ENCODE results near the gene ATP11A.
A peak's percentile ranks its signal among the peaks of the same experiment; 100 is the strongest.

Gene ATP11A

DNA sequence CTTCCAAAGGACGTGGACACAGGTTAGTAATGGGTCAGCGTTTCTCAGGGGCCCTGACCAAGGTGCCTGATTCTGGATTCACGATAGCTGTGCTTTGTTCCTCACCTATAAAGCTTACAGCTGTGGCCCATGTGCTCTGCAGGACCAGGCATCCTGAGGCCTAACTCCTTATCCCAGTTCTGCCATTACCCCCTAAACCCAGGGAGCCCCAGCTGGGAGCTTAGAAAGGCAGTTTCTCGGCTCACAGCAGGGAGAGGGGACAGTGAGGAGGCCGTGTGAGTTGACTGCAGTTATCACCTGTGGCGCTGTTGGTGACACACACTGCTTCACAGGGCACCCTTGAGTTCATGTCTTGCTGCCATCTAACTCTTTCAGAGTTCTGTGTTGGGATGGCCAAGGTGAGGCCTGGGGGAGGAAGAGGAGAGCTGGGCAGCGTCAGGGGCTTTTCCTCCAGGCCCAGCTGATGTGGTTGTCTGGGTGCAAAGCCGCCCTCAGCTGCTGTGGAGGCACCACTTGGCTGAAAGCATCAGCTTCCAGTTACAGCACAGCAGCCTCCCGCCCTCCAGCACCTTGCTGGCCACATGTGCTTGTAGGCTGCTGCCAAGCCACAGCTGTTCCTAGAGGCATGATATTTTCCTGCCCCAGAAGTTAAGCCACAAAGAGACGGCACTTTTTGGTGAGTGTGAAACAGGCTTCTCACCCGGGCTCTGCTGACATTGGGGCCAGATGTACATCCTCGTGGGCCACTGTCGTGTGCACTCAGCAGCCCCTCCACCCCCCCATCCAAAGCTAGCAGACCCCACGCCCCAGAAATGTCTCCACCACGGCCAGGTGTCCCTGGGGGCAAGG, 179.6 kb downstream of the ATP11A start:
- no peak for DNase-seq

DNA sequence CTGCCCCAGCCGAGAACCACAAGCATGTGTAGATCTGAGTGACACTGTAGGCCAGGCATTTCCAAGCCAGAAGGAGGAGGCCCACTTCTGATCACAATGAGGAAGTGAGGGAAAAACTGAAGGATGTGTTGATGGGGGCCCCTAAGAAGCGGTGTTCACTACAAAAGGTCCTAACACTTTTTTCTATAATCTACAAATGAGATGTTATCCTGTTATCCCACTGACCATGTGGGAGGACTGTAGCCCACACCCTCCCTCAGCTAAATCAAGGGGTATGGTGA, 180.2 kb downstream of the ATP11A start:
- DNase-seq: no peak

DNA sequence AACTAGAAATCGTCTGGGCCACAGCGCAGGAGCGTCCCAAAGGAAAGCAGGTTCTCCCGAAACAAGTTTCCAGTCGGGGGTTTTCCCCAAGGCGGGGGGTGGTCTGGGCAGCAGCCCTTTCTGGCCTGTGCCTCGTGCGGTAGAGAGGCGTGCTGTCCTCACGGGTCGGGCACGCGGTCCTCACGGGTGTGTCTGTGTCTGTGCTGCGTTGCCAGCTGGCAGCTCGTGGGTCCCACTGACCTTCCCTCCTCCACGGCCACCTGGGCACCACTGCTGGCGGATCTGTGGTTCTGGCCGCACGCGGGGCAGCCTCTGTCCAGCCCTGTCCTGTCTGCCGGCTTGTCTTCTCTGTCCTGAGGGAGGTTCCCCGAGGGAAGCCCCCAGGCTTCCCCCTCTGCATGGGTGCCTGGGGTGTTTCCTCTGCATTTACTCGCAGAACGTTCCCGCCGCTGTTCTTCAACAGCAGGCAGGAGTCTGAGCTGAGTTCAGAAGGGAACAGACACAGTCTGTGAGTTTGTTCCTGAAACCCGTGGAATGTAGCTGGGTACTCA, 181.0 kb downstream of the ATP11A start:
- DNase-seq: no peak

DNA sequence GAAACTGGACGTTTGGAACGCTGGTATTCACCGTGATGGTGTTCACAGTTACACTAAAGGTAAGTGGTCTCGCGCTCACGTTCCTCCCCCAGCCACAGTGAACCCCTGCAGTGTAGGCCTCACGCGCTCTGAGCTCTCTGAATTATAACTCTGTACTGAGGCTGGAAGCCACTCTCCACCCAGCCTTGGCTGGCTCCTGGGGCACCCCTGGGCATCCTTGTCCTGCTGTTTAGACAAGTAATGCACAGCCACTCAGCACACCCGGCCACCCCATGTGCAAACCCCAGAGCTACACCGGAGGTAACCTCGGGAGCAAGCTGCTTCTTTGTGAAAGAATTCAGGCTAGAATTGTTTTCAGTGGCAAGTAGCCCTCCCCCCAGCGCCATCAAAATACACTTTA, 181.9 kb downstream of the ATP11A start:
- no peak for DNase-seq

DNA sequence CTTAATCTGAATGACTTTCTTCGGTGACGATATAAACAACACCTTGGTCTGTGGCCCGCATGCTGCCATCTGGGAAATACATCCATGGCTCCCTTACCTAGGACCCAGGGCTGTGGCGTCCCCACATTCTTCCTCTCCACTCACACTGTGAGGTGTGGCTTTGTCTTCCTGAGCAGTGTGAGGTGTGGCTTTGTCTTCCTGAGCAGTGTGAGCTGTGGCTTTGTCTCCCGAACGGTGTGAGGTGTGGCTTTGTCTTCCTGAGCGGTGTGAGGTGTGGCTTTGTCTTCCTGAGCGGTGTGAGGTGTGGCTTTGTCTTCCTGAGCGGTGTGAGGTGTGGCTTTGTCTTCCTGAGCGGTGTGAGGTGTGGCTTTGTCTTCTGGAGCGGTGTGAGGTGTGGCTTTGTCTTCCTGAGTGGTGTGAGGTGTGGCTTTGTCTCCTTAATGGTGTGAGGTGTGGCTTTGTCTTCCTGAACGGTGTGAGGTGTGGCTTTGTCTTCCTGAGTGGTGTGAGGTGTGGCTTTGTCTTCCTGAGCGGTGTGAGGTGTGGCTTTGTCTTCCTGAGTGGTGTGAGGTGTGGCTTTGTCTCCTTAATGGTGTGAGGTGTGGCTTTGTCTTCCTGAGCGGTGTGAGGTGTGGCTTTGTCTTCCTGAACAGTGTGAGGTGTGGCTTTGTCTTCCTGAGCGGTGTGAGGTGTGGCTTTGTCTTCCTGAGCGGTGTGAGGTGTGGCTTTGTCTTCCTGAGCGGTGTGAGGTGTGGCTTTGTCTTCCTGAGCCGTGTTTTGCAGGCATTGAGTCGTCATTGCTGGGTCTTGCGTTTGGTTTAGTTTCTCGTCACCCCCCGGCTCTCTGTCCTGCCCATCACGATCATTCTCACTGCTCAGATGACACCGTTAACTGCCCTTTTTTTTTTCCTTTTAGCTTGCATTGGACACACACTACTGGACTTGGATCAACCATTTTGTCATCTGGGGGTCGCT, 183.1 kb downstream of the ATP11A start:
- peak; percentile 77 for DNase-seq

DNA sequence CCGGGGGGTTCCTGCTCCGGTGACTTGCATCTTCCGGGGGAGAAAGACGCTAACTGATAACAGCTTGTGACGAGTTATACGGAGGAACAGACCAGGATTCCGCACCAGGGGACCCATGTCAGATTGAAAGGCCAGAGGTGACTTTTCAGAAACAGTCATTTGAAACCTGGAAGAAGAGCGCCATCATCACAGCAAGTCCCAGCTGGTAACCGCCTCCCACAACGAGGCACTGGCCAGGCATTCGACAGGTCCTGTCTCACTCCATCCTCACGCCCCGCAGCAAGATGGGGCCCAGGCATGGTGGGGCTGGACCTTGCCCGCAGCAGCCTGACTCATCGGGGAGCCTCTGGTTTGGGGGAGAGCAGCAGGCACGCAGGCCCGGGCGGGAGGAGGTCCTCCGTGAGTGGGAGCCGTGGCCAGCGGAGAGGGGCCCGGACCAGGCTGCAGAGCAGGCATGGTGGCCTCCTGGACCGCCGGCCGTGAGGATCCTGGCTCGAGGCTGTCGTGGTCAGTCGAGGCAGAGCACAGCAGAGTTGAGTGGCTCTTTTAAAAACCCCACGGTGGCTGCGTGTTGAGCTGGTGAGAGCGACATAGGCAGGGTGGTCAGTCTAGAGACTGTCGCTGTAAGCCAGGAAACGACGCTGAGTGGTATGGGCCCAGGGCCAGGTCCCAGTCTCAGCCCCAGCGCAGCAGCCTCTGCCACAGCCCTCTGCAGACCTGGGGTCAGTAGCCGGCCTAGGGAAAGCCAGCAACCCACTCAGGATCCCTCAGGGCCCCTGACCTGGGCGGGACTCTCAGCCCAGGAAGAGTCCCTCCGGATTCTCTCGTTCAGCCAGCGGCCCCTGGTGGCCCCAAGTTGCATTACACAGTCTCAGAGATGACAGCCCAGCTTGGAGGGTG, 184.3 kb downstream of the ATP11A start:
- peak; percentile 80 for DNase-seq

DNA sequence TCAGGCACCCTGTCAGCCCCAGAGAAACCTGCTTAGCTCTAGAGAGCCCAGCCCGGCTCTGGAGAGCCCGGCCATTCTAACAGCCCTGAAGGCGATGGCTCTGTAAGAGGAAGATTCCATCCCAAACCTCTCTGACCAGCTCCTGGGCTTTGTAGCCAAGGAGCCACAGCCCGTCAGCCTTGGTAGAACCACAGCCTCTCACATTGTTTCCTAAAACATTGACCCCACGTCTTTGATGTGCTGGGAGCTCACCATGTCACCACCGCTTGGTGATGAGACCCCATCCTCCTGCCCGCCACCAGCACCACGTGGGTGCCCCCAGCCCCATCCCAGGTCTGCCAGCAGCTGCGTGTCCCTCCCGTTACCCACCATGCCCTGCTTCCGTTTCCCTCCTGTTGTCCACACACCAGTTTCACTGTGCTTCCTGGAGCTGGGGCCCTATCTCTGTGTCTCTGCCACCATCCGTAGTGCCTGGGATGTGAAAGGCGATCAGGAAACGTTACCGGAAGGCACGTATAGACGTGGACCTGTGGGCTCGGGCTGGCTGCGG, 185.0 kb downstream of the ATP11A start:
- DNase-seq: no peak

DNA sequence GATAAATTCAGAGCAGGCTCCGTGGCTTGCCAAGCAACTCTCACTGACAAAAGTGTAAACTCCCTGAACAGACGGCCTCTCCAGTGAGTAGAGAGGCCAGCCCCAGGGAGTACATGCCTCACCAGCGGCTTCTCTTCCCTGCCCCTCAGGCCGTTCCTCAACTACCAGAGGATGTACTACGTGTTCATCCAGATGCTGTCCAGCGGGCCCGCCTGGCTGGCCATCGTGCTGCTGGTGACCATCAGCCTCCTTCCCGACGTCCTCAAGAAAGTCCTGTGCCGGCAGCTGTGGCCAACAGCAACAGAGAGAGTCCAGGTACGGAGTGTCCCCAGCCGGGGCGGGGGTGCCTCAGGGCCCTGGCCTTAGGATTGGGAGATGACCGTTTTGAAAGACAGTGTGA, 185.8 kb downstream of the ATP11A start:
- DNase-seq: no peak

DNA sequence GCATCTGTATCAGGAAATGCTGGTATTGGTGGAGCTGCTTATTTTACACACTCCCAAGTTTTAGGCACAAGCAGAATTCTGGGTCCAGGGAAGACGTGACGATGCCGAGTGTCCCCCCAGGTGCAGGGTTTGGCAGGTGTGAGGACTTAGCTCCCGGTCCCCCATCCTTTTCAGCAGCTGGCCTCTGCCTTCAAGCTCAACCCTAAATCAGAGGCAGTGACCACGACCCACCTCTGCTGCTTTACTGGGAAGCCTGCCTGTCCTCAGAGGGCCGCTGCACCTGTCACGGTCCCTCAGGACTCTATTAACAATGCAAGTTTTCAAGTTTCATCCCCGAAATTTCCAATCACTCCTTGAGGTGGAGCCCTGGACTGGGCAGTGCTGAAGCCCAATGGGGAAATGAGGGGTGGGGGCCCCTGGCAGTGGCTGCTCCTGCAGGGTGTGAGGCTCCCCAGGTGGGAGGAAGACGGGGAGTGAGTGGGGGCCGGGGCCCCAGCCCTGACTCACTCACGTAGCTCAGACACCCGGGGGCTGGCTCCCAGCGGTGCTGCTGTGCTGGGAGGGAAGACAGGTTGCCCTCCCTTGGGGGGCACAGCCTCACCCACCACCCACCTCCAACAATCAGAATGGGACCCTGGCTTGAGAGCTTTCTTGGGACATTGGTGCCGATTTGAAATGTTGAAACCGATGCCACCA, 186.6 kb downstream of the ATP11A start:
- DNase-seq: no peak

DNA sequence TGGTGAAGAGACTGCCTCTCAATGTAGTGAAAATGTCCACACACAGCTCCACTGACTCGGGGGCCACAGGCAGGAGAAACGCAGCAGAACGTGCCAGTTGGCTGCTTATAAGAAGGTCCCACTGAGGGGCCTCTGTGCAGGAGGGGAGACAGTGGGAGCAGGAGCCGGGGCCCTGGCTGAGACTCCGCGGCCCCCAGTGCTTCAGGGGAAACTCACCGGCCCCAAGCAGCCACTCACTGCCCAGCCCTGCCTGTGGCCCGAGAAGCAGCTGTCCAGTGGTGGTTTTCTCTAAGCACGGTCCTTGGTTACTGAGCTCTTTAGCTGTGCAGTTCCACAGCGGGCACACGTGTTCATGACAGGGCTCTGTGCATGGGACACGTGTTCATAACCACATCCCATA, 187.2 kb downstream of the ATP11A start:
- no peak for DNase-seq

DNA sequence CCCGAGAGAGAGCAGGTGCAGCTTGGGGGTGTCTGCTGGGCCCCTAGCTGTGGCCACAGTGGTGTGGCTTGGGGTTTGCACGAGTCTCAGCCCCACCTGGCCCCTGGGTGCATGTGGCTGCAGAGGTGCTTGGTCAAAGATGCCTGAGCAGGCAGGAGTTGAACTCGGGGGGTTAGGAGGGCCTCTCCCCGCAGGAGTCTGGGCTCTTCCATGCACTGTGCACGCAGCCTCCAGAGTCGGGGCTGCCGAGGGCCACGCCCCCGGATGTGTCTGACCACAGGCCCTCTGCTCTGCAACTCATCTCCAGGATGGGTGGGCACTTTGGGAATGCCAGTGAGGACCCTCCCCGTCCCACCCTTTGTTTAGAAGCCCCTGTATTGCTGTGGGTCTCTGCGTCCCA, 187.7 kb downstream of the ATP11A start:
- DNase-seq: no peak

DNA sequence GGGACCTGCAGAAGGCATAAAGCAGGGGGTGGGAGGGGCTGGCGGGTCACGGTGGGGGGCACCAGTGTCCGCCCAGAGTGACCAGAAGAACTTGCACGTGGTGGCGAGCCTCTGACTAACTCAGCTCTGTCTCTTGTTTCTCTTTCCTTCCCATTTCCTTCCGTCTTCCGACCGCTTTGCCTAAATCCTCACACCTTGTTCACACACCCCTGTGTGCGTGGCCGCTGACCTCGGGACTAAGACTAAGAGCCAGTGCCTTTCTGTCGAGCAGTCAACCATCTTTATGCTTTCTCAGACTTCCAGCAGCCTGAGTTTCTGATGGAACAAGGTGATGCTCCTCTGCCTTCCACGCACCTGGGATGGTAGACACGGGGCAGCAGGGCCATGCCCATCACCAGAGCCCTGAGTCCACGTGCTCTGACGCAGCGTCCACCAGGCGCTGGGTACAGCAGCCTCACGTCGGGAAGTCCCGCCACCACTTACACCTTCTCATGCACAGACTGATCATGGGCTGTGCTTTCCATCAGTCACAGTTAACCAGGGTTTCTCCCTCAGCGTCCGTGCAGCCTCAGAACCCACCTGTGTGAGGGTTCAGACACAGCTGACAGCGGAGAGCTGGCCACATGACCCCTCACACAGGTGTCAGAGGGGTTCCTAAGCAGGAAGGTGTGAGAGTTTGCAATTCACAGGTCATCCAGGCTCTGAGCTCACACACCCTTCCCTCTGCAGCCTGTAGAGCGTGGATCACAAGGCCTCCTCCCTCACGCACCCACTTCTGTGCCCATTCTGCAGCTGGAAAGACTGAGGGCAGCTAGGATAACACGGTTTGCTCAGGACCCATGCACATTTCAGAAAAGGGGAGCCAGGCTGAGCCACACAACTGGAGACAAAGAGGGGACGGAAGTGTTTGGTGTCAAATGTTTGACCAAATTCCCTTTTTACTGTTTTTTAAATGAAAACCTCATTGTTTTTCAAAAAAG, 188.4 kb downstream of the ATP11A start:
- no peak for DNase-seq

DNA sequence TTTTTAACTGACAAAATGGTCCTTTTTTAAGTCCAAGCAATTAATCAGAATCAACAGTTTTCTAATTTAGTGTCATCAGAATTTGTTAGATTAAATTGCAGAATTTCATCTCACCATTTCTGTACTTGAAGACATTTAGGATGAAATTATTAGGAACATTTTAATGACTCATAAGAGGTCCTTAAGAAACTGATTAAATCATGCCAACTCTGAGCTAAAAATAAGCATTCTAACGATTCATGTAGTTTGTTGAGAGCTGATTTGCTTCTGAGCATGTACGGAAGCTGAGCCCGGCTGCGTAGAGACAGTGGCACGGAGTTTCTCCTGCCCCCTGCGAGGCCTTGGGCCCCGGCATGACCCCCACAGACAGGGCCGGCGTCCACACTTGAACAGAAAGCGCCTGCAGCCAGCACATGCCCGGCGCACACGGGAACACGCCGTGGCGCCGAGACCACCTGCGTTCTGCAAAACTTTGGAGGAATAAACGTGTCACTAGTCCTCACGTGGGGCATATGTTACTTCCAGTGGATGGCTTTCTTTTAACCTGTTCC, 189.5 kb downstream of the ATP11A start:
- no peak for DNase-seq

DNA sequence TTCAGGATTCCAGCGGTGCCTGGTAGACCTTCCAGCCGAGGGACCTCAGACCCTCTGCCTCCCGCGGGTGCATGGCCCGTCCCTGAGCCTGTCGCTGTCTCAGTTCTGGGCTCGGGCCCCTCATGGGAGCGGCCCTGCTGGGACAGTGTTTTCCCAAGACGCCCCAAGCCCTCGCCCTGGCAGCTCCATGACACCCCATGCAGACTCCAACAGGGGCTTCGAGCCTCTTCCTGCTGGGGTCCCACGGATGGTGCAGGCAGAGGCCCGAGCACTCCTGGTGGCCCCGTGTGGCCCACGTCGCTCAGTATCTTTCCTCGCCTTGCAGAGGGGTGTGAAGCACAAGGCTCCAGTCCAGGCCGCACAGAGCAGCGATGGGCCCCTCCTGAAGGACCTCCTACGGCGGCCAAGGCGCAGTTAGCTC, 190.4 kb downstream of the ATP11A start:
- no peak for DNase-seq

DNA sequence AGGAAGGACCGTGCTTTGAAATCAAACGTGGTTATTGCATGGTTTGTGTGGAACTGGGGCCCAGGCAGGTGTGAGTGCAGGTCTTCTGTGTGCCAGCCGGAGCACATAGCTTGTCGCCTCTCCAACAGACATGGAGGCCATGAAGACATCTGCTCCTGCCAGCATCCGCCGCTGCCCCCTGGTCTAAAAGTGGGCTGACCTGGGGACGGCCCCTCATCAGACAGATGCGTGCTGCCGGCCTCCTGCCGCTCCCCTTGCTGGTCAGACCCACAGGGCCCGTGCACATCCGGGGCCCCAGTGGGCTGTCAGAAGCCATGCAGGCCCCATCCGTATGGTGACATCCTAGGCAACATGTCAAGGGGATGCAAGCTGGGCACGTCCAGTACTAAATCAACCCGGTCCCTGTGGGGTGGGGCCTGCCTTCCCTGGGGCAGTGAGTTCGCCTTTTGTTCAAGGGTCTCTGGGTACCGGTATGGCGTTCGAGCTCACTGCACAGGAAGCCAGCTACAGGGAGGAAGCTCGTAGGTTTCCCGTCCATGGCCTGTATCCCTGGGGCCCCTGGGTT, 191.2 kb downstream of the ATP11A start:
- no peak for DNase-seq

DNA sequence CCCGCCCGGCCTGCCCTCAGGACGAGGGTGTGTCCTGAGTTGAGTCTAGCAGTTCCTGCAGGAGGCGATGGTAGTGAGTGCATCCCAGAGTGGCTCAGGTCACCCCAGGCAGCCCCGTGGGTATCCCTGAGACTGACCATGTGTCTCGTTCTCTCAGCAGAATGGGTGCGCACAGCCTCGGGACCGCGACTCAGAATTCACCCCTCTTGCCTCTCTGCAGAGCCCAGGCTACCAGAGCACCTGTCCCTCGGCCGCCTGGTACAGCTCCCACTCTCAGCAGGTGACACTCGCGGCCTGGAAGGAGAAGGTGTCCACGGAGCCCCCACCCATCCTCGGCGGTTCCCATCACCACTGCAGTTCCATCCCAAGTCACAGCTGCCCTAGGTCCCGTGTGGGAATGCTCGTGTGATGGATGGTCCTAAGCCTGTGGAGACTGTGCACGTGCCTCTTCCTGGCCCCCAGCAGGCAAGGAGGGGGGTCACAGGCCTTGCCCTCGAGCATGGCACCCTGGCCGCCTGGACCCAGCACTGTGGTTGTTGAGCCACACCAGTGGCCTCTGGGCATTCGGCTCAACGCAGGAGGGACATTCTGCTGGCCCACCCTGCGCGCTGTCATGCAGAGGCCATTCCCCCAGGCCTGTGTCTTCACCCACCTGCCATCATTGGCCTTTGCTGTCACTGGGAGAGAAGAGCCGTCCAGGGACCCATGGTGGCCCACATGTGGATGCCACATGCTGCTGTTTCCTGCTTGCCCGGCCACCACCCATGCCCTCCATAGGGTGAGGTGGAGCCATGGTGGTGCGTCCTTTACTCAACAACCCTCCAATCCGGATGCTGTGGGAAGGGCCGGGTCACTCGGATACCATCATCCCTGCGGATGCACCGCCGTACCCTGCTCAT, 192.1 kb downstream of the ATP11A start:
- no peak for DNase-seq

DNA sequence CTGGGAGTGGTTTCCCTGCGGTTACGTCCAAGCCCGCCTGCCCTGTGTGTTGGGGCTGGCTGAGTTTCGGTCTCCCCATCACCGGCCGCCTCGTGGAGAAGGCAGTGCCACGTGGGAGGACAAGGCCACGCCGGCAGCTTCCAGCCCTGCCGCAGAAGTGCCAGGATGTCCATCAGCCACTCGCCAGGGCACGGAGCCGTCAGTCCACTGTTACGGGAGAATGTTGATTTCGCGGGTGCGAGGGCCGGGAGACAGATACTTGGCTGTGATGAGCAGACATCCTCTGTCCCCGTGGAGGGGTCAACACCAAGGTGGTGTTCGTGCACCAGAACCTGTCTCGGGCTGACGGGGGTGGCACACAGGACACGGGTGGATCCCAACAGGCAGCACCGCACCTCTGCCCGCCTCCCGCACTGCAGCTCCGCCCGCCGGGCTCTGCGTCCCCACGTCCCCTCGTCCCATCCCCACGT, 192.8 kb downstream of the ATP11A start:
- DNase-seq: no peak

DNA sequence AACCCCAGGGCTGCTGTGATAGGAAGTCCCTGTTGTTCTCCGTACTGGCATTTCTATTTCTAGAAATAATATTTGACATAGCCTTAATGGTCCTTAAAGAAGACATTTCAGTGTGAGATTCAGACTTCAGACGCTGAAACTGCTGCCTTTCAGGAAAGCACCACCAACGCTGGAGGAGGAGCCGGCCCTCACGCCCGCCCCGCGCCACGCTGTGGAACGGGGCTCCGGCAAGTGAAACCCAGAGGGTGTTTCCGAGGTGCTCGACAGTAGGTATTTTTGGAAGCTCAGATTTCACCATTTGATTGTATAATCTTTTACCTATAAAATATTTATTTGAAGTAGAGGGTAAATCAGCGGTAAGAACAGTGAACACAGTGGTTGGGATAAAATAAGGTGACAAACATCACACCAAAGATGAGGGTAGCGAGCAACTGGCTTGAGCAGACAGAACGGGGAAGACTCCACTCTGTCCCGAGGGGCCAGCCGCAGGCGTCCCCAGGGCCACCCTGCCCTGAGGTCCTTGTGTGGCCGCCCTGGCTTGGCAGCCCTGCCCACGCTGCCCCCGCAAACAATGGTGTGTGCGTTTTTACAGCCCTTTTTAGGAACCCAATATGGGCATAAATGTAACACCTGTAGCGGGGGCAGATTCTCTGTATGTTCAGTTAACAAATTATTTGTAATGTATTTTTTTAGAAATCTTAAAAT, 193.6 kb downstream of the ATP11A start:
- DNase-seq: no peak

Measured in activated CD4-positive, alpha-beta T cell treated with anti-CD3 and anti-CD28 coated beads, Interleukin-10, Interleukin-2, amounts not matched to agents 100 ng/mL and 50 ng/mL, durations not matched to agents 16 hours and 8 hours (primary cell).